ENCODE results near the gene FNDC3B. TPM values are rescaled to one million over a fixed set of nuclear protein-coding genes. Genes with fewer than 3 reads are reported as not detected.

Gene FNDC3B
- polyA plus RNA-seq, 2 of the 4 experiments (the other 2 are of a cell fraction), result 29.5 to 33.6 TPM

GRCh38 chr3:172154768-172155664 is 115.6 kb downstream of the FNDC3B start:
- ATAC-seq, result no peak
- FAIRE-seq, result no peak
- H3K4me2 ChIP-seq, result peak overlapping the region; percentile 51
- CTCF ChIA-PET, result interaction anchor here (1.2 to 2.6 kb wide), 2 partner anchors 13 to 16 kb away, joined by 3 to 10 read pairs; no protein-coding TSS in a partner anchor
- H3K27ac ChIP-seq, result peak overlapping the region; percentile 91
- DNase-seq (ENCODE audit: low read depth in 1 of 2, low spot score in 1 of 2), result no peak
- peaks cover 99% of the 10 kb centered on the region for H3K4me1 ChIP-seq
- TF ChIP-seq EP300 (IDR thresholded peaks at IDR 0.05), result no peak
- no peak for TF ChIP-seq RARB (CRISPR knock-in tag; IDR thresholded peaks at IDR 0.05)
- WGBS (ENCODE audit: missing lambda C conversion rate), result 93% methylated on average over 6 of the region's 6 CpGs
- H3K9me3 ChIP-seq, result no peaks in the 10 kb centered on the region
- POLR2A ChIA-PET, result interaction anchor here (1.3 kb wide), 1 partner anchor 14 kb away, joined by 3 read pairs; no protein-coding TSS in a partner anchor
- H3K4me3 ChIP-seq, result no peak overlapping the region

- whole genome bisulfite sequencing (ENCODE audit: missing lambda C conversion rate), result 50% methylated on average over 8 of the region's 8 CpGs
- H3K4me3 ChIP-seq, result no peak overlapping the region
- peak in 1 of 2 experiments; percentile 42 for DNase-seq (ENCODE audit: low read depth in 1 of 2, low spot score in 1 of 2)
- no peak; a peak in 1 of 6 replicates for ATAC-seq
- ChIA-PET POLR2A (interaction anchor here (1.3 kb wide), 1 partner anchor 13 kb away, joined by 3 read pairs; no protein-coding TSS in a partner anchor), CTCF (no interaction called here)
- H3K4me2 ChIP-seq, result peak overlapping the region; percentile 51
- no peak for FAIRE-seq
- peak overlapping the region; percentile 91 for H3K27ac ChIP-seq
- TF ChIP-seq ATOH8 (CRISPR knock-in tag; IDR thresholded peaks at IDR 0.05; ENCODE audit: low read depth) (no peak), CBX8 (IDR thresholded peaks at IDR 0.05) (no peak), SMC3 (IDR thresholded peaks at IDR 0.05) (no peak), POLR2A (IDR thresholded peaks at IDR 0.05; ENCODE audit: low read length) (no peak), JUN (IDR thresholded peaks at IDR 0.05) (0 out of 5 replicates have a peak, but pooled peaks of 1 of the 2 experiments have one; percentile 10)
- peaks cover 99% of the 10 kb centered on the region for H3K4me1 ChIP-seq
- no peaks in the 10 kb centered on the region for H3K9me3 ChIP-seq
These were observed 116.7 kb downstream of the FNDC3B start for GRCh38 chr3:172155897-172156585.

- no peak for ATAC-seq
- peak overlapping the region; percentile 51 for H3K4me2 ChIP-seq
- 49% methylated on average over 5 of the region's 5 CpGs for WGBS (ENCODE audit: missing lambda C conversion rate)
- CTCF ChIA-PET, result interaction anchor here (0.7 to 1.0 kb wide), 2 partner anchors 18 to 288 kb away, joined by 4 to 7 read pairs; no protein-coding TSS in a partner anchor
- DNase-seq (ENCODE audit: low read depth in 1 of 2, low spot score in 1 of 2), result no peak
- no peak for FAIRE-seq
- no peaks in the 10 kb centered on the region for H3K9me3 ChIP-seq
- no peak for TF ChIP-seq HOXB5 (CRISPR knock-in tag; IDR thresholded peaks at IDR 0.05)
- H3K27ac ChIP-seq, result peak overlapping the region; percentile 91
- no peak overlapping the region for H3K4me3 ChIP-seq
- peaks cover 99% of the 10 kb centered on the region for H3K4me1 ChIP-seq
- POLR2A ChIA-PET, result no interaction called here
These were observed 117.2 kb downstream of the FNDC3B start for GRCh38 chr3:172156586-172156955.

- Histone ChIP-seq H3K4me2 (no peak overlapping the region), H3K9me3 (no peaks in the 10 kb centered on the region), H3K27ac (peak overlapping the region; percentile 91), H3K4me3 (no peak overlapping the region), H3K4me1 (peaks cover 94% of the 10 kb centered on the region)
- TF ChIP-seq RARB (CRISPR knock-in tag; IDR thresholded peaks at IDR 0.05) (no peak), HOXA7 (CRISPR knock-in tag; IDR thresholded peaks at IDR 0.05) (no peak), TFCP2L1 (CRISPR knock-in tag; IDR thresholded peaks at IDR 0.05) (no peak), ZFP36 (IDR thresholded peaks at IDR 0.05; ENCODE audit: borderline replicate concordance, partially characterized antibody) (no peak), ESRRA (IDR thresholded peaks at IDR 0.05; ENCODE audit: borderline replicate concordance, low read length) (no peak), KDM5A (IDR thresholded peaks at IDR 0.05) (no peak), HES2 (IDR thresholded peaks at IDR 0.05) (no peak), ATOH8 (CRISPR knock-in tag; IDR thresholded peaks at IDR 0.05; ENCODE audit: low read depth) (no peak), EHF (CRISPR knock-in tag; IDR thresholded peaks at IDR 0.05) (no peak), RCOR1 (IDR thresholded peaks at IDR 0.05; ENCODE audit: low read depth, low read length) (no peak), EP300 (IDR thresholded peaks at IDR 0.05) (no peak), ZSCAN20 (CRISPR knock-in tag; IDR thresholded peaks at IDR 0.05) (no peak), POLR2A (IDR thresholded peaks at IDR 0.05; ENCODE audit: low read length) (no peak)
- WGBS (ENCODE audit: missing lambda C conversion rate), result 86% methylated on average over 3 of the region's 3 CpGs
- ChIA-PET CTCF (interaction anchor here (1.0 kb wide), 1 partner anchor 17 kb away, joined by 4 read pairs; no protein-coding TSS in a partner anchor), POLR2A (no interaction called here)
- FAIRE-seq (no peak), DNase-seq (ENCODE audit: low read depth in 1 of 2, low spot score in 1 of 2) (no peak), ATAC-seq (no peak)
These were observed 118.3 kb downstream of the FNDC3B start for GRCh38 chr3:172157564-172158258.

Measured in A549 (cell line).